ENCODE measurements around the gene PPP1R3C.

- peak; percentile 57 to 89 (median 76) for TF ChIP-seq CTCF (IDR thresholded peaks at IDR 0.05)
- TF ChIP-seq POLR2A (IDR thresholded peaks at IDR 0.05) = no peak
Observed at GRCh38 chr10:91635401-91636400, 2.8 kb upstream of the PPP1R3C start.
